ENCODE results near the gene CLRN3.

- no peak for TF ChIP-seq POLR2AphosphoS5 (IDR thresholded peaks at IDR 0.05)
- TF ChIP-seq, protein P1, sequence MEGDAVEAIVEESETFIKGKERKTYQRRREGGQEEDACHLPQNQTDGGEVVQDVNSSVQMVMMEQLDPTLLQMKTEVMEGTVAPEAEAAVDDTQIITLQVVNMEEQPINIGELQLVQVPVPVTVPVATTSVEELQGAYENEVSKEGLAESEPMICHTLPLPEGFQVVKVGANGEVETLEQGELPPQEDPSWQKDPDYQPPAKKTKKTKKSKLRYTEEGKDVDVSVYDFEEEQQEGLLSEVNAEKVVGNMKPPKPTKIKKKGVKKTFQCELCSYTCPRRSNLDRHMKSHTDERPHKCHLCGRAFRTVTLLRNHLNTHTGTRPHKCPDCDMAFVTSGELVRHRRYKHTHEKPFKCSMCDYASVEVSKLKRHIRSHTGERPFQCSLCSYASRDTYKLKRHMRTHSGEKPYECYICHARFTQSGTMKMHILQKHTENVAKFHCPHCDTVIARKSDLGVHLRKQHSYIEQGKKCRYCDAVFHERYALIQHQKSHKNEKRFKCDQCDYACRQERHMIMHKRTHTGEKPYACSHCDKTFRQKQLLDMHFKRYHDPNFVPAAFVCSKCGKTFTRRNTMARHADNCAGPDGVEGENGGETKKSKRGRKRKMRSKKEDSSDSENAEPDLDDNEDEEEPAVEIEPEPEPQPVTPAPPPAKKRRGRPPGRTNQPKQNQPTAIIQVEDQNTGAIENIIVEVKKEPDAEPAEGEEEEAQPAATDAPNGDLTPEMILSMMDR (IDR thresholded peaks at IDR 0.05), result no peak
- TF ChIP-seq POLR2A (IDR thresholded peaks at IDR 0.05), result no peak
These were observed 3.8 kb upstream of the CLRN3 start for GRCh38 chr10:127896590-127896989.
